Measurements from ENCODE around the gene BCAS2.
"Not testable (repeated sequence)": the region's sequence is repeated elsewhere in the genome, so short reads cannot be mapped to it uniquely, and the experiment has no call there.

The BCAS2 gene

DNA sequence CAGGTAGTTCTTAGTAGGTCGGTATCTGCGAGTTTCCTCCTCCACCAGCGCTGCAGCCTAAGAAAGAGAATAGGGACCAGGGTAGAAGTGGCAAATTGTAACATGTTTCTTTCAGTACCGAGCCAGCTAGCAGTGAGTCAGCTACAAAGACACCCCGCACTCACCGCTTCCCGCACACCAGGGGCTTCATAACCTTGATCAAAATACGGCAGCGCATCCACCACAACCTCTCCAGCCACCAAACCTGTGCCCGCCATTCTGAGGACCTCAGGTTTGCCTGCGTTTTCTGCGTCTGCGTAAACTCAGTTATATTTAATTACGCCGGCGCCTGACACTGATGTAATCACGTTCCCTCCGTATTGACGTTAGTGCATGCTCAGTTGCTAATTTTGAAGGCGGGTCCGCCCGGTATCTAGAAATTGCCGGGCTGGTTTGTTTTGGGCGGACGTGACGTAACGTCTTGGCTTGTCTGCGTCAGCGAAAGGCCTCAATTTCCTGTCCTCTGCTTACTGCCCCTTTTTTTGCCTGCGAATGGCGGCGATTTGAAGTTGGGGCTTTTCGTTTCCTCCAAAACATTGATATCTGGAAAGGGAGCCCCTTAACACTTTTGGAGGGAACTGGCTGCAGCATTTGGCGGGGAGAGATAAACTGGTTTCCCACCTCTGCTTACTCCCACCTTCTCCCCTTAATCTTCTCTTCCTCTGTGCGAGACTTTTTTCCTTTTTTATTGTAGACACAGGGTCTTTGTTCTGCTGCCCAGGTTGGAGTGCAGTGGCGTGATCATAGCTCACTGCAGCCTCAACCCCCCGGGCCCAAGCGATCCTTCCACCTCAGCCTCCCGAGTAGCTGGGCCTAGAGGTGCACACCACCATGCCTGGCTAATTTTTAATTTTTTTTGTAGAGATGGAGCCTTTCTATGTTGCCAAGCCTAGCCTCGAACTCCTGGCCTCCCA is at the start of gene BCAS2:
Gene BCAS2, minus strand, starts transcription at position 281 of the 953 bp plus-strand sequence. Its CDS starts 24 bp downstream, at position 257.
- peak; percentile 91 for DNase-seq (ENCODE audit: low spot score)

DNA sequence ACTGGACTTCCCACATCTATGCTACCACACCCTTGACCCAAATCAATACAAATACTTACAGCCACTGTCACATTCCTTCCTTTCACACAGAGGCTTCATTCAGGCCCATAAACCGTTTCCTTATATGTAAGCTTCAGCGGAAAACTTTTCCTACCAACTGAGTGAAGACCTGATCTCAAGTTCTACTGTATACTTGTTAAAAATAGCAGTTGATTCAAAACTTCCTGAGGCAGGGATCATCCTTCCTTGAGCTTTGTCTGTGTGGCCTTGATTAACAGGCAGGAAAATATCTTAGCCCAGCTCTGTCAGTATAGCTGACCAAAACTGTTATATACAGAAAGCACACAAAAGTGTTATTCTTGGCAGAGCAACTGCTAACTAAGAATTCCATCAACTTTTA is 45.7 kb upstream of the BCAS2 start:
- DNase-seq (ENCODE audit: low spot score) = no peak

DNA sequence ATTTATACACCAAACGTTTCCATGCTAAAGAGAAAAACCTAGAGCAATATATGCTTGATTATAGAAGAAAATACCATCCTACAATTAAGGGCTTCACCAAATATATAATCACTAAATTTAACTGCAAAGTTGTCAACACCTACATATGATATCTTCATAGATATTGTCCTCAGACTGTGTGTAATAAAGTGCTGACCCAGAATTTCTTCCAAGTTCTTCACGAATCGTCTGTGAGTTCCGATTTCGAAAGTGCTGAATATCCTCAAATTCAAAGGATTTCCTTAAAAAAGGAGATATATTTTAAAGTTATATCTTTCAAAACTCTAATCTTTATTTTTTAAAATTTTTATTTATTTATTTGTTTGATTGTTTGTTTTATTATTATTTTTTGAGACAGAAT is 41.9 kb upstream of the BCAS2 start:
- no peak for DNase-seq (ENCODE audit: low spot score)

DNA sequence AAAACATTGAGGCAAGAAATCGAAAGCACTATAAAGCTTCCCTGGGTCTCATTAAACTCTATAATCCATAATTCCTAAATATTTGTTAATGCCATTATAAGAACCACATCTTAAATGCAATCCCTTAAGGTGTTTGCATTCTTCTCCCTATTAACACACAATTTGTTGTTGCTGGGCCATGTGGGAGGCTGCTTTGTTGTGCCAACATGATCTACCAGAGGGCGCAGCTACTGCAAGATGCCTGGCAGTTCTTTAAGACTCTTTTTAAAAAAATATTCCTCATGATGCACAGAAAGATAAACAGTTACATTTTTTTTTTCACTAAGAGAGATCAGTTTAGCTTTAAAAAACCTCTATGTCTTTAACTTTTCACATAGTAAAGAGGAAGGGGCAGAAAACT is 39.0 kb upstream of the BCAS2 start:
- no peak for DNase-seq (ENCODE audit: low spot score)

DNA sequence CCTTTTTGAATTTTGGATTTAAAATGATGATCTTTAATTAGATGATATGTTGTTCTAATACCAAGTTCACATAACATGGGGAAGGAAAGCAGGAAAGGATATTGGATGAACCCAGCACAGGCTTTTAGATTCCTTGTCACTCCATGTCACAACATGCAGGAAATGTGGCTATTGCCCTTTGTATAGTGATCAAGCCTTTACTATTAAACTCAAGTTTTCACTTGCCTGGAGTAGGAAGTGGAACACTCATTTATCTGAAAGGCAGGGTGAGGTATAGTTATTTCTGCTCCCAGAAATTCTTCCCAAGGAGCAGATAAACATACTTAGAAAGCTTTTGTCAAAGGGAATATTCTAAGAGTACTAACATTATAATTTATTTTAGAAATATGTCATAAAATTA is 37.2 kb upstream of the BCAS2 start:
- DNase-seq (ENCODE audit: low spot score) = no peak

DNA sequence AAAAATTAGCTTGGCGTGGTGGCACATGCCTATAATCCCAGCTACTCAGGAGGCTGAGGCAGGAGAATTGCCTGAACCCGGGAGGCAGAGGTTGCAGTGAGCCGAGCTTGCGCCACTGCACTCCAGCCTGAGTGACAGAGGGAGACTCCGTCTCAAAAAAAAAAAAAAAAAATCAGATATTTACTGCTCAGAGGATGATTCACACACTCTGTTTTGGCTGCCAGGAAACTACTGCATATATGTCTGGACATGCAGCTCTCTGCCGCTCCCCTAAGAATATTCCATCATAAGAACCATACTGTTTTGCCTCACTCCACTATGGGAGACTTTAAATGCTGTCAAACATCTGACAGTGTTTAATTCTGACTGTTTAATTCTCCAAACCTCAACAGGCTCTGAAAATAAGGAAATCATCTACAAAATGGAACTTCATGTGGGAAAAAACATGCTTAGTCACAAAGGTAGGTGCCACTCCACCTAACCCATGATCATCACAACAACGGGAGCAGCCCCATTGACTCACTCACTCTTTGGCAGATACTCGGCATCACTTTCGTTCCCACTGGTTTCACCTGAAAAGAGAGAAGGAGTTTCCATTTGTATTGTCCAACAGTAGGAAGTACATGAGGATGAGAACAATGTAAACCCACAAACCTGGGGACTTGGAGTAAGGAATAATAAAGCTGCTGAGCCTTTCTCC is 29.3 kb upstream of the BCAS2 start:
- DNase-seq (ENCODE audit: low spot score) = no peak

DNA sequence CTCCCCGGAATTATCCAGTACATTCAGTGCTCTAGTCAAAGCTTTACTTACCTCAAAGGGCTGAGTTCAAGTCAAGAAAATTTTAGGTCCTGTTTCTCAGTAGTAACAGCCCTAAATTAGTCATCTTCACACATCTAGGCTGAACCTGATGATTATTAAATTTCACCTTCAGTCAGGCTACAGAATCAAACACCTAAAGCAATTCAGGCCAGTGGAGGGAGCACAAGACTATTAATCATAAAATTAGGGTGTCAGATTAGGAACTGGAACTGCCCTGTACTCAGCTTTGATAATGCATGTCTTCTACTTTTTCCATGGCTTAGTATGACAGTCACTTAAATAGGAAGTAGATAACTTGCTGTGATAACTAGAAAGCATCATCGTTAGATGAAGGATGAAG is 28.4 kb upstream of the BCAS2 start:
- DNase-seq (ENCODE audit: low spot score) = no peak

DNA sequence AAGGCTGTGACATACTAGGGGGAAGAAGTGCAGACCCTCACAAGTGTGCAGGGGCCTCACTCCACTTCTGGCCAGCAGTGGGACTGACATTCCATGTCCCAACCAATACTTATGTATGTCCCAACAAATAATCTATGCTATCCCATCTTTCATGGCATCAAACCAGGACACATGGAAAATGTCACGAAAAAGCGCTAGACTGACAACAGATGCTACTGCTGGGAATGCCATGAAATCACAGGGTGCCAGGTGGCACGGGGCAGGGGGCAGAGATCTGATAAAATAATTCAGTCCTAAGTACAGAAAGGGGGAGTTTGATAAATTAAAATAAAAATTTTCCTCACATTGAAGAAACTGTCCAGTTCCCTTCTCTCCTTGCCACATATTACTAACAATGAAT is 27.6 kb upstream of the BCAS2 start:
- DNase-seq (ENCODE audit: low spot score) = no peak

DNA sequence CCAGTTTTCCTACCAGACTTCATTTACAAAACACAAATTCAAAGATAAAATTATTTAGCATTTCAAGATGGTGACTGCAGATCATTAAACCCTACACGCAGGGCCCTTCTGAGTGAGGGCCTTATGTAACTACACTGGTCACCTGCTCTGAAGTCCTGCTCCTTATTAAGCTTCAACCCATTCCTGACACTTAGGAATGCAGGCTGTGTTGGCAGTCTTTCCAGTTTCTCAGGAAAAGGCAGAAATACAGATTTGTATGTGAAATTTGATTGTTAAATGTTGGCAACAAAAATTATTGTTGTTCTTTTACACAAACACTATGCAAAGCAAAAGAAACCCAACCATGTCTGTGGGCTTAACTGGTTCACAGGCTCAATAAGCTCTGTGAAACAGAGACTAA is 25.8 kb upstream of the BCAS2 start:
- DNase-seq (ENCODE audit: low spot score) = no peak

DNA sequence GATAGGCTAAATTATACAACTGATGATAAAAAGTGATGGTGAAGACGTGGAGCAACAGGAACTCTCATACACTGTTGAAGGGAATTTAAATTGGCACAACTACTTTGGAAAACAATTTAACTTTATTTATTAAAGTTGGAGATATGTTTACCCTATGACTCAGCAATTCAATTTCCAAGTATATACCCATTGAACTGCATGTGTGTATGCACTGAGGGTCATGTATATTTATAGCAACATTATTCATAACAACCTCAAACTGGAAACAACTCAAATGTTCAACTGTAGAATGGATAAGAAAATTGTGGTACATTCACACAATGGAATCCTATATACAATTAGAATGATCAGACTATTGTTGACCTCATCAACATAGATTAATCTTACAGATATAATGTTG is 16.5 kb upstream of the BCAS2 start:
- DNase-seq (ENCODE audit: low spot score) = no peak

DNA sequence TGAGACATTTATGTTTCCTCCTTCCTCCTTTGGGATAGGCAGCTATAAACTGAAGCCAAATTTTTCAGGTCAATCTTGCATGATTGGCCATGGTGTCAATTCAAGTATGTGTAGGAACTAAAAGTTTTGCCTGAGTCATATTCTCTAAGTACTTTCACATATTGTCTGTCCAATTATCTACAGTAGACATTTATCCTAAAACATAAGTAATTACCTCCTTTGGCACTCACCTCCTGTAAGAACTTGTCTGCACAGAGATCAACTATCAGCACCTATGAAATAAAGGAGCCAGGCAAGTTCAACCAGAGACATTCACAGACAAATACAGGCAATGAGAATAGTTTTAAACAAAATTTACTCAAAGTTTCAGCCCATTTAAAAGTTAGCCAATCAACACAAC is 14.2 kb upstream of the BCAS2 start:
- DNase-seq (ENCODE audit: low spot score) = no peak

DNA sequence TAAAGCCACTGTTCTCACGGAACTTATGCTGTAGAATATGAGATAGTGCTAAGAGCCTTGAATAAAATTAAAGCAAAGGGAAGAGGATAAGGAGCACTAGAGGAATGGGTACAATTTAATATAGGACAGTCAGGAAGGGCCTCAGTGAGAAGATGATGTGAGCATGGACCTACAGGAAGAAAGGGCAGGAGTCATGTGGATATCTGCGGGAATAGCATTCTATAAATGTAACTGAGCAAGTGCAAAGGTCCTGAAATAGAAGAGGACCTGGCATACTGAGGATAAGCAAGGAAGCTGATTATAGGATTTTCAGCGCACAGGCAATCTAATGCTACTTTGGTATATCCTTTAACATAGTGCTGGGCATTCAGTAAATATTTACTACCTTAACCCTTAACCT is 12.6 kb upstream of the BCAS2 start:
- no peak for DNase-seq (ENCODE audit: low spot score)

DNA sequence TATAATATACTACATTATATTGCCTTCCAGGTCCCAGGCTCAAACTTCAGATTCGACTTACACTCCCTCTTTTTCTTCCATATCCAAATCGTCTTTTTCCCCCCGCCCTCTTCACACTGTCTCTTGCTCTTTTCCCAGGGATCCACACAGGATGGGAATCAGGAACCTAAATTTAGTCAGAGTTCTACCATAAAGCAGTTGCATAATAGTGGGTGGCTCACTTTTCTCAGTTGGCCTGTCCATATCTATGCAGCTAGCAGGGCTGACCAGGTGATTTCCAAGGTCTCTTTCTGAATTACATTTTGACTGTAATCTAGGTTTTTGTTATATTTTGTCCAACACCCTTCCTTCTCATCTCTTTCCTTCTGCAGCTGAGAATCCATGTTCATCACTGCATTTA is 7.7 kb upstream of the BCAS2 start:
- DNase-seq (ENCODE audit: low spot score) = no peak

DNA sequence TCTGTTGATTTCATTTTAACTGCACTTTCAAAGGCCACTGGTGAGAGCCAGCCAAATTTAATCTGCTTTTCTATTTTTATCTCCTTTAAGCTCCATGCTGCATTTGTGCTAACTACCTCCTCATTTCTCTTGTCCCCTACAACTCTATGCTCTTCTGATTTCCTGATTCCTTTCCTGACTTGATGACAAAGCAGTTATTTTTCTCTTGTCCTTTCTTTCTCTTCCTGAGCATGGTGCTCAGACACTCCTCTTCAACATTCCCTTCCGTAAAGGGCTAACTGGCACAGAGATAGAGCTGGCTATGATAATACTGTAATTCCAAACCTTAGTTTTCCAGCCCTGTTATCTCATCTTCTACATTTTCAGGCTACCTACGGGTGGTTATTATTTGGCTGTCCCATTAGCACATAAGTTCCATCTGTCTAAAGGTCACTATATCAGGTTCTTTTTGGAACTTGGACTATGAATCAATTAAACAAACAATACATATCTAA is 6.8 kb upstream of the BCAS2 start:
- no peak for DNase-seq (ENCODE audit: low spot score)

DNA sequence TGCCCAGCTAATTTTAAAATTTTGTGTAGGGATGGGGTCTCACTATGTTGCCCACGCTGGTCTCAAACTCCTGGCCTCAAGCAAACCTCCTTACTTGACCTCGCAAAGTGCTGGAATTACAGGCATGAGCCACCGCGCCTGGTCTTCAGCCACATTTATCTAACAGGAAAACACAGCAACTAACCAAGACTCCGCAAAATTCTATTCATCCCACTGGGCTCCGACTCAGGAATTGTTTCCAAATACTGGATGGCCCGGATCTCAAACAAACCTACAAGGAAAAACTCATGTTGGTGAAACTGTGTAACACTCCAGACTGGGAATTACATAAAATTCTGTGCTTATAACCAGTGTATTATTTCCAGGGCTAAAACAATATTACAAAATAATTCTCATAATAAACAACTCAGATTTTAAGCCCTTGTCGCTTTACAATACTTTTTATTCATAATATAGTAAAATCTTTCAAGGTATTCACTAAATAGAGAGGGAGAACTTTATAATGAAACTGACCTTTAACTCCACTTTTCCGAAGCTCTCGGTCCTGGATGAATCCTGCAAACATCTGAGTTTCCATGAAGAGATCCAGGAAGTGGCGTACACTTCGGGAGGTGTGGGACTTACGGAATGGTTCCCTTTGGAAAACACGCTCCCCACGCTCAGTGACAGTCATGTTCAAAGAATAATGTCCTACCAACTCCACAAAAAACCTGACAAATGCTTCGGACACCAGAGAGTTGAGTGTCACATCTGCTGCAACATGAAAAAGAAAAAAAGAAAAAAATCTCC is 6.0 kb upstream of the BCAS2 start:
- DNase-seq (ENCODE audit: low spot score) = no peak

DNA sequence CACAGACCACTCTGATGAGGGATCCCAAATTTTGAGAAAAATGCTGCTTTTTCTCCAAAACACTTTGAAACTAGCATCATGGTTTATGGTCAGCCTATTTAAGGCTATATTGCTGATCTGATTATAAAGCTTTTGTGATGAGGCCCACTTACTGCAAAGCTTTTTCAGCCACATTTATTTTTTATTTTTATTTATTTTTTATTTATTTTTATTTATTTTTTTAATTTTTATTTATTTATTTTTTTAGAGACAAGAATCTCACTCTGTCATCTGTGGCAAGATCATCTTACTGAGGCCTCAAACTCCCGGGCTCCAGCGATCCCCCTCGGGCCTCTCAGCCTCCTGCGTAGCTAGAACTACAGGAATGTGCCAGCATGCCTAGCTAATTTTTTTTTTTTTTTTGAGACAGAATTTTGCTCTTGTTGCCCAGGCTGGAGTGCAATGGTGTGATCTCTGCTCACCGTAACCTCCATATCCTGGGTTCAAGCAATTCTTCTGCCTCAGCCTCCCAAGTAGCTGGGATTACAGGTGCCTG is 5.2 kb upstream of the BCAS2 start:
- no peak for DNase-seq (ENCODE audit: low spot score)

DNA sequence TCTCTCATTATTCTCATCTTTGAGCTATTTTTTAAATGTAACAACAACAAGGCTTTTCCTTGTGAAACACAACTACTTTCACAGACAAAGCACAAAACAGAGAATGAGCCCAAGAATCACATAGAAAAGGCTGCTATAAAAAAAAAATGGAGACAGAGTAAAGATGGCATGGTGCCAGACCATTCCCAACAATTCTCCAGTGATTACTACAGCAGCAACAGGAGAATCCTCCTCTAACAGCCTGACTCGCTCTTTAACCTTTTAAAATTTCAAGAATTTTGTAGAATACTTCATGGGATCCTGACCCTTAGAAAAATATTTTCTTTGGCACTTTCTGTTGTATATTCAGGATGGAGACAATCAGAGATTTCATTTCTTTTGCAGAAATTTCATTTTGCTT is 3.8 kb upstream of the BCAS2 start:
- peak; percentile 2 for DNase-seq (ENCODE audit: low spot score)

DNA sequence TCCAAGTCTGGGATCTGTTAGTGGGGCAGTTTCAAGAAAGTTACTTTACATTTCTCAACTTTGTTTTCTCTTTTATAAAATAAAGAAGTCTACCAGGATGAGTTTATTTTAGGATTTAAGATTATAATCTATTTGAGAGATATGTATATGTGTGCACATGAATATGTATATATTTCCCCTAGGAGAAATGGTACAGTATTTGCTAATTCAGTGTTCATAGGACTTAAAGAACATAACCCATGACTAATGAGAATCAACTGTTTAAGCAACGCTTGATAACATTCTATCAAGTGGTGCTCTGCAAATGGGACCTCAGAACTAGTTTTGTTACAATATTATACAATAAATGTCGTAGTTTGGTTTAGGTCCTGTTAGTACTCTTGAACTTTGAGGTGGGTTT is 7.0 kb downstream of the BCAS2 start:
- DNase-seq (ENCODE audit: low spot score) = no peak

DNA sequence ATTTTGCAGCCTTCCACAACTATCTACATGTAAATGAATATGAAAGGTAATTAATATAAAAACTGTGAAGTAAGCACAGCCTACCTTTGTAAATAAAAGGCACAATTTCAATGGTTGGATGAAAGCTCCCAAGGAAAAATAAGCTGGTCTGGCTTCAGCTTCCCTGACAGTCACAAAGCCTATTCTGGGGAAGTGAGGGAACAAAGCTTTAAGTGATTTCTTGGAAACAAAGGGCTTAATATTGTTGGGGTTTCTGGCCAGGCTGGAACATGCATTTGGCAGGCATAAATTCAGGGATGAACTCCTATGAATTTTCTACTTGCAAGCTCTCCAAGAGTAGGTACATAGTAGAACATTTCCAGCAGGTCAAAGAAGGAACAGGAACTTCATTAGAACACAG is 17.3 kb downstream of the BCAS2 start:
- DNase-seq (ENCODE audit: low spot score) = no peak

DNA sequence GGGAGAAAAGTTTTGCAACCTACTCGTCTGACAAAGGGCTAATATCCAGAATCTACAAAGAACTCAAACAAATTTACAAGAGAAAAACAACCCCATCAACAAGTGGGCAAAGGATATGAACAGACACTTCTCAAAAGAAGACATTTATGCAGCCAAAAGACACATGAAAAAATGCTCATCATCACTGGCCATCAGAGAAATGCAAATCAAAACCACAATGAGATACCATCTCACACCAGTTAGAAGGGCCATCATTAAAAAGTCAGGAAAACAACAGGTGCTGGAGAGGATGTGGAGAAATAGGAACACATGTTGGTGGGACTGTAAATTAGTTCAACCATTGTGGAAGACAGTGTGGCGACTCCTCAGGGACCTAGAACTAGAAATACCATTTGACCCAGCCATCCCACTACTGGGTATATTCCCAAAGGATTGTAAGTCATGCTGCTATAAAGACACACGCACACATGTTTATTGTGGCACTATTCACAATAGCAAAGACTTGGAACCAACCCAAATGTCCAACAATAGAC is 18.4 kb downstream of the BCAS2 start:
- not testable (repeated sequence) for DNase-seq (ENCODE audit: low spot score)

DNA sequence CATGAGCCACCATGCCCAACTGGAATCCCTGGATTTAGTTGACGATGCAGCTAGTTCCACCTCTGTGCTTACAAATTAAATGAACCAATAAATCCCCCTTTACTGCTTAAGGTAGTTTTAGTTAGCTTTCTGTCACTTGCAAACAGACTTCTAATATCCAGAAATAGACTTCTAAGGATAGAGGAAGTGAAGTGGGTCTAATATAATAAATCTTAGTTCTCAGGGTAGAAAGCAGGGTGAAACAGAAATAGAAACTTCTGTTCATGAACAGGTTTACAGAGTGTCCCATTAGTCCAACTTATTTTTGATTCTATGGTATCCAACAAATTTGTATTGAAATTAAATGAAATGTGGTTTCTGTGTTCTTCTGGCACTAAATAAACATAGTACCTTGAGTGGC is 20.1 kb downstream of the BCAS2 start:
- DNase-seq (ENCODE audit: low spot score) = no peak

DNA sequence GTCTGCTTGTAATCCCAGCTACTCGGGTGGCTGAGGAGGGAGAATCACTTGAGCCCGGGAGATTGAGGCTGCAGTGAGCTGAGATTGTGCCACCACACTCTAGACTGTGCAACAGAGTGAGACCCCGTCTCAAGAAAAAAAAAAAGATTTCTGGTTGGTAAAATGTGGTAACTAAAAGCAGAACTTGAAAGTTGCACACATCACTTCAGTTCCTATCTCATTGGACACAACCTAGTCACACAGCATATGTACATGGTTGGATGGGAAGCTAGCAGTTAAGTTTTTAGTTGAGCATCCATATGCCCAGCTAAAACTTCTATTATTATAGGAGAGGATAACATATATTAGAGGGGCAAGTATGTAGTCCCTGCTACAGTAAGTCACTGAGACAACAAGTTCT is 22.1 kb downstream of the BCAS2 start:
- no peak for DNase-seq (ENCODE audit: low spot score)
